ENCODE results near the gene ANAPC2.

The ANAPC2 gene

DNA sequence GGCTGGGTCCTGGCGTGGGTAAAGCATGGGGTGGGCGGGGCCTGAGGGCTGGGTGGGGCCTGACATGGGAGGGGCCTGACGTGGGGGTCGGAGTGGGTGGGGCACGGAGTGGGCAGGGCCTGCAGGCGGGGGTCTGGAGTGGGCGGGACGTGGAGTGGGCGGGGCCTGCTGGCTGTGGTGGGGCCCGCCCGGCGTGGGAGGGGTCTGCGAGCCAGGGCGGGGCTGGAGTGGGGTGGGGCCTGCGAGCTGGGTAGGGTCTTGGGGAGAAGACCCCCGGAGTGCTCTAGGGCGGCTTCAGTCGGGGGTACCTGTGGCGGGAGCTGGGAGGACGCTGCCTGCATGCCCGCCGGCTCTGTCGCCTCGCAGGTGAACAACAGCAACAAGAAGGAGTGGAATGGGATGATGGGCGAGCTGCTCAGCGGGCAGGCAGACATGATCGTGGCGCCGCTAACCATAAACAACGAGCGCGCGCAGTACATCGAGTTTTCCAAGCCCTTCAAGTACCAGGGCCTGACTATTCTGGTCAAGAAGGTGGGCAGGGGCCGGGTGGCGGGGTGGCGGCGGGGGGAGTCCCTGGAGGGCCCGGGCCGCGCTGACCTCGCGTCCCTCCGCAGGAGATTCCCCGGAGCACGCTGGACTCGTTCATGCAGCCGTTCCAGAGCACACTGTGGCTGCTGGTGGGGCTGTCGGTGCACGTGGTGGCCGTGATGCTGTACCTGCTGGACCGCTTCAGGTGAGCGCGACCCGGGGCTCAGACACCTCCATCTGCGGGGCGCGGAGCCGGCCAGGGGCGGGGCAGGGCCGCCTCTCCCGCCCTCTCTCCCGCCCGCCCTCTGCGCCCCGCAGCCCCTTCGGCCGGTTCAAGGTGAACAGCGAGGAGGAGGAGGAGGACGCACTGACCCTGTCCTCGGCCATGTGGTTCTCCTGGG is 26.5 kb downstream of the ANAPC2 start:
- DNase-seq (ENCODE audit: low read depth, low spot score): no peak
- in situ Hi-C loops (cut with HindIII; ENCODE audit: low sequenced_read_pairs): no loop called here
- TF ChIP-seq, protein P1, sequence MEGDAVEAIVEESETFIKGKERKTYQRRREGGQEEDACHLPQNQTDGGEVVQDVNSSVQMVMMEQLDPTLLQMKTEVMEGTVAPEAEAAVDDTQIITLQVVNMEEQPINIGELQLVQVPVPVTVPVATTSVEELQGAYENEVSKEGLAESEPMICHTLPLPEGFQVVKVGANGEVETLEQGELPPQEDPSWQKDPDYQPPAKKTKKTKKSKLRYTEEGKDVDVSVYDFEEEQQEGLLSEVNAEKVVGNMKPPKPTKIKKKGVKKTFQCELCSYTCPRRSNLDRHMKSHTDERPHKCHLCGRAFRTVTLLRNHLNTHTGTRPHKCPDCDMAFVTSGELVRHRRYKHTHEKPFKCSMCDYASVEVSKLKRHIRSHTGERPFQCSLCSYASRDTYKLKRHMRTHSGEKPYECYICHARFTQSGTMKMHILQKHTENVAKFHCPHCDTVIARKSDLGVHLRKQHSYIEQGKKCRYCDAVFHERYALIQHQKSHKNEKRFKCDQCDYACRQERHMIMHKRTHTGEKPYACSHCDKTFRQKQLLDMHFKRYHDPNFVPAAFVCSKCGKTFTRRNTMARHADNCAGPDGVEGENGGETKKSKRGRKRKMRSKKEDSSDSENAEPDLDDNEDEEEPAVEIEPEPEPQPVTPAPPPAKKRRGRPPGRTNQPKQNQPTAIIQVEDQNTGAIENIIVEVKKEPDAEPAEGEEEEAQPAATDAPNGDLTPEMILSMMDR (IDR thresholded peaks at IDR 0.05; ENCODE audit: low read depth, low read length): no peak
- no peak overlapping the region for H3K4me3 ChIP-seq (ENCODE audit: low read depth, low read length)

DNA sequence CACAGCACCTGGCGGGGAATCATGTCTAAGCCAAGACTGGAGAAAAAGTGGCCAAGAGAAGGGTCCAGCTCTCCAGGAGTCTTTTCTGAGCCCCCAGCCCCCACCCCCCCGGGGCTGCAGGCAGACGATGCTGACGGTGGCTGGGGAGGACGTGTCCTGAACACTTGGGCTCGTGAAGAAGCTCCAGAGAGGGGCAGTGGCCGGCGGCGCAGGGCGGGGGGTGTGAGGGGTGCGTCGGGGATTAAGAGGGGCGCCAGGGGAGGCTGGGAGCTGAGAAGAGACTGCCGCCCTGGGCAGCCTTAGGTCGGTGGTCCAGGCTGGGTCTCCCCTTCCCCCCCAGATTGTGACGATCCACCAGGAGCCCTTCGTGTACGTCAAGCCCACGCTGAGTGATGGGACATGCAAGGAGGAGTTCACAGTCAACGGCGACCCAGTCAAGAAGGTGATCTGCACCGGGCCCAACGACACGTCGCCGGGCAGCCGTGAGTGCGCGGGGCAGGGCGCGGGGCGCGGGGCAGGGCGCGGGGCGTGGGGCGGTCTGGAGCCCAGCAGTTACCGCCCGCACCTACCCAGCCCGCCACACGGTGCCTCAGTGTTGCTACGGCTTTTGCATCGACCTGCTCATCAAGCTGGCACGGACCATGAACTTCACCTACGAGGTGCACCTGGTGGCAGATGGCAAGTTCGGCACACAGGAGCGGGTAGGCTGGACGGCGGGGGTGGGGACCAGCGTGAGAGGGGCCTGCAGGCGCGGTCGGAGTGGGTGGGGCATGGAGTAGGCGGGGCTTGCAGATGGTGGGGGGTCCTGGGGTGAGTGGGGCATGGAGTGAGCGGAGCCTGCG is 27.4 kb downstream of the ANAPC2 start:
- DNase-seq (ENCODE audit: low read depth, low spot score): no peak
- TF ChIP-seq, protein P1 (IDR thresholded peaks at IDR 0.05; ENCODE audit: low read depth, low read length): no peak
- H3K4me3 ChIP-seq (ENCODE audit: low read depth, low read length): no peak overlapping the region
- in situ Hi-C loops (cut with HindIII; ENCODE audit: low sequenced_read_pairs): no loop called here

DNA sequence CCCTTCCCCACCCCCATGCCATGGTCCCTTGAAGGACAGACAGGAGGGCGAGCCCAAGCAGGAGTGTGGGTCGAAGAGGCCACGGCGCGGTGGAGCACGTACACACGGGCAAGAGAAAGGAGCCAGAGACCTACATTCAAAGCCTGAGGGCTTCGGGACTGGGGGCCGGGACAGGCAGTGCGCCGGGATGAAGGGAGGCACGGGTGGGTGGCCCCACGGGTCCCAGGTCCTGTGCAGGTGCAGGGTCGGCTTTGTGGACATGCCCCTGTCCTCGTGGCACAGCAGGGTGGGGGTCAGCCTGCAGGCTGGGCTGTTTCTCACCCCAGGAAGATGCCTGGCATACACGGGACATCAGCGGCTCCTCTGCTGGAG is 28.3 kb downstream of the ANAPC2 start:
- TF ChIP-seq, protein P1 (IDR thresholded peaks at IDR 0.05; ENCODE audit: low read depth, low read length): no peak
- H3K4me3 ChIP-seq (ENCODE audit: low read depth, low read length): no peak overlapping the region
- no peak for DNase-seq (ENCODE audit: low read depth, low spot score)
- in situ Hi-C loops (cut with HindIII; ENCODE audit: low sequenced_read_pairs): no loop called here

DNA sequence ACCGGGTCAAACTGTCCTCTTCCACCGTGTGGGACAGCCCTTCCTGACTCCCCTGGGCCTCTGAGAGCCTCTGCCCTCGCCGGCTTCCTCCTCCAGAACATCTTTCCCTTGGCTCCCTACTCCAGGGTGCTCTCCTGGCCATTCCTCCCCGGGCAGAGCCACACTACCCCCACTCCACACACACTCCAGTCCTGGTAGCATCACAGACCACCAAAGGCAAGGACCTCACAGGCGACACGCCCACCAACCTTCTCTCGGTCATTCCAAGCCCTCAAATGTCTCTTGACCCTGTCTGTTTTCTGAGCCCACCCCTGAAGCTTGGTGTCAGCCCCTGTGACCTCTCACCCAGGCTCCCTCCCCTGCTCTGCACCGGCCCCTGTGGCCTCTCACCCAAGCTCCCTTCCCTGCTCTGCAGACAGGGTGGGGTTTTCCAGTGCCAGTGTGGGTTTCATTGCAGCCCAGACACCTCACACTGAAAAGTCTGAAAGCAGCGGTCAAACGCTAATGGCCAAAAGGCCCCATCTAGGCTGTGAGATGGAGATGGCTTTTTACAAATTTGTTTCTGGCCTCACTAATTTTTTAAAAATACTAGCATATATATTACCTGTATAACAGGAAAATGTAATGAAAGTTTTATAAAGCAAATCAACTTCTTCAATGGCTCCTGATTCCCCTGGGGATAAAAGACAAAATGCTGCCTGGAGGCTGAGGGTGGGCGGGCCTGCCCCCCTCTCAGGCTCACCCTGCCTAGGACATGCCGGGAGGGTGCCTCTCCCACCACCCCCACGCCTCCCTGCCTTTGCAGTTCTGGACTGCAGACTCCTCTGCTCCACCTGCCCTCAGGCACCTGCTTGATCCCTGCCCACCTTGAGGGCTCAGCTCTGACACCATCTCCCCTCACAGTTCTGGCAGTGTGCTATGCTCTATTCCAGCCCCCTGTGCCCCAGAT is 29.0 kb downstream of the ANAPC2 start:
- in situ Hi-C loops (cut with HindIII; ENCODE audit: low sequenced_read_pairs): no loop called here
- no peak overlapping the region for H3K4me3 ChIP-seq (ENCODE audit: low read depth, low read length)
- no peak for DNase-seq (ENCODE audit: low read depth, low spot score)
- TF ChIP-seq, protein P1 (IDR thresholded peaks at IDR 0.05; ENCODE audit: low read depth, low read length): no peak

DNA sequence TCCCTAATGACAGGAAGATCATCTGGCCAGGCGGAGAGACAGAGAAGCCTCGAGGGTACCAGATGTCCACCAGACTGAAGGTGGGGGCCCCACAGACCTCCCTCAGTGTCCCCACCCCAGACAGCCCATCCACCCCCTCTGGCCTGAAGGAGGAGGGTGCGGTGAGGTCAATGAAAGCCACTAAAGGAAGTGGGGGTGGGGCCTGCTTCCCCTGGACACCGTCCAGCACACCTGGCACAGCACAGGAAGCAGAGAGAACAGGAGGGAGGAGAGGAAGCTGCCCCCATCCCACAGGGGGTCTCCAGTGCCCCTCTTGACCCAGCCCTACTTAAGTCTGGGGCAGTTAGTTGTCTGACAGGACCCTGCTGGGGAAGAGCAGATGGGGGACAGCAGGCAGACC is 29.7 kb downstream of the ANAPC2 start:
- in situ Hi-C loops (cut with HindIII; ENCODE audit: low sequenced_read_pairs): no loop called here
- H3K4me3 ChIP-seq (ENCODE audit: low read depth, low read length): no peak overlapping the region
- TF ChIP-seq, protein P1 (IDR thresholded peaks at IDR 0.05; ENCODE audit: low read depth, low read length): no peak

More for the DNA sequence above, 29.7 kb downstream of the ANAPC2 start:
- no peak for DNase-seq (ENCODE audit: low read depth, low spot score)

Data from astrocyte of the spinal cord (primary cell).